GM19455 (cell line): ENCODE data around the gene CACNA2D1.

Experiments
- ATAC-seq: cut with Tn5 transposase; IDR thresholded peaks from one replicate; pipeline ENCODE4 v1.9.1; 2021; ENCODE audit not compliant: unreplicated experiment

Gene CACNA2D1

DNA sequence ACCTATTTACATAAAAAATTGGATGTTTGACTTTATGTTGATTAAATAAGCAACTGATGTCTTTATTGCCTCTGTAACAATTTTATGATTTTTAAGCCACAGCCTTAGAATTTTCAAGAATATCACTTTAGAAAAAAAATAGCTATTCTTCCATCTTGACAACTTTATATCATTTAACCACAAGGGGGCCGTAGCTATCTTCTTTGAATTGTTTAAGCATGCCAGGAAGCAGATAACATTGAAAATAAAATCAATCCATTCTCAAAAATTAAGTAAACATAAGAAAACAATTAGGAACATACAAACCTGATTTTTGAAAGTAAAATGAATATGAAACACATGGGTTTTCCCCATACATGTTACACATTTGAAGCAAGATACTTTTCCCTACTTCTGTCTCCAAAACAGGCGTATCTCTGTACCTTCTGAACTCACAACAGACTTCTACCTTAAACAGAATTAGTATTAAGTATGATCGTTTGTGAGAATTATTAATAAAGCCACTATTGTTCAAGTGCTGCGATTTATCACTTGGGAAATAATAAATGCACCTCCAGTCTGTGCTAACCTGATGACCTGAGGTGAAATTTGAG is 209.0 kb downstream of the CACNA2D1 start:
- no peak for ATAC-seq

DNA sequence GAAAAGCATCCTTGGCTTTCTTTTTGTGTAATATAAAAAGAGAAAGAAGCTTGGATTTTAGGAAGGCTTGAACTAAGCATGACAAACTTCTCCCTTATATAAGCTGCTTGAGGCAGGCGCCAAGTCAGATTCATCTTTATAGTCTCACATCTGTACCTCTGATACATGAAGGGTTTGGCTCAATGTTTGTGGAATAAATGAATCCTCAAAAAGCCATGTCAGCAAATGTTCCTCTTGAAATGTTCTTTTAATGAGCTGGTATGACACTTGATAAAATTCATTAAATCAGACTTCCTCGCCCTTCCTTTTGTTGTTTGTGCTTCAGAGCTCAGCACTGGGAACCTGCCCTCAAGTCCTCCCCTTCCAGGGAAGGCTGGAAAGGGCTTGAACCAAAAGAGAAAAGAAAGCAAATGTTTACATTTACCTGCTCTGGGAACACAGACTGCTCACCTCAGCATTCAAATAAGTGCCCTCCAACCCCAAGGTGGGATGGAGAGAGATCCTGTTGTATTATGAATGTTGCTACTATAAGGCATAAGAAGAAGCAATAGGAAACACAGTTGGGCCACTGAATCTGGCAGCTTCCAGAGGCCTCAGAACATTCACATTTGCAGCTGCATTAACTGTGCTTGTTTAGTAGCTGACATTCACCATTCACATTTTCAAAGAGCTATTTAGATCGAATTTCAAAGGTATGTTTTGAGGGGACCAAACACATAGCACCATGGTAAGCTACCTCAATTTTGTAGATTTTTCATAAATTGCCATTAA is 212.6 kb downstream of the CACNA2D1 start:
- ATAC-seq, result no peak

DNA sequence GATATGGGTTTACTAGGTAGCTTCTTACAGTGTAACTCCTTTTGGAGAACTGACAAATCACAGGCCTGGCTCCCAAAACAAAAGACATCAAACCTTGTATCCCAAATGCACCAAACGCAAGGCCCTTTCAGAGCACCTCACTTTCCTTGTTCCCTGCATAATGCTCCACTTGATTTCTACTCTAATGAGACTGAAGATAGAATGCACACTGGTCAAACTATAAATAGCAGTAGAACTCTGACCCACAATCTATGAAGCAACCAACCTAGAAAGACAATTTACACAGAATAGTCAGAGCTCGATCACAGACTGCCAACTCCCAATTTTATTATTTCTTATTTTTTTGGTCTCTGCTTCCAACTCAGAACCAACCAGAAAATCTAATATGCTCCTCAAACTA is 214.4 kb downstream of the CACNA2D1 start:
- no peak for ATAC-seq

- no peak for ATAC-seq
These were observed 217.4 kb downstream of the CACNA2D1 start for GRCh38 chr7:82226191-82226590.

GRCh38 chr7:82224529-82224928 is 219.0 kb downstream of the CACNA2D1 start:
- ATAC-seq, result no peak

- no peak for ATAC-seq
These were observed 220.0 kb downstream of the CACNA2D1 start for GRCh38 chr7:82223580-82223979.

GRCh38 chr7:82221152-82221674 is 222.4 kb downstream of the CACNA2D1 start:
- ATAC-seq, result no peak

- no peak for ATAC-seq
These were observed 231.1 kb downstream of the CACNA2D1 start for GRCh38 chr7:82212466-82212865.

- no peak for ATAC-seq
These were observed 232.2 kb downstream of the CACNA2D1 start for GRCh38 chr7:82211333-82211732.

DNA sequence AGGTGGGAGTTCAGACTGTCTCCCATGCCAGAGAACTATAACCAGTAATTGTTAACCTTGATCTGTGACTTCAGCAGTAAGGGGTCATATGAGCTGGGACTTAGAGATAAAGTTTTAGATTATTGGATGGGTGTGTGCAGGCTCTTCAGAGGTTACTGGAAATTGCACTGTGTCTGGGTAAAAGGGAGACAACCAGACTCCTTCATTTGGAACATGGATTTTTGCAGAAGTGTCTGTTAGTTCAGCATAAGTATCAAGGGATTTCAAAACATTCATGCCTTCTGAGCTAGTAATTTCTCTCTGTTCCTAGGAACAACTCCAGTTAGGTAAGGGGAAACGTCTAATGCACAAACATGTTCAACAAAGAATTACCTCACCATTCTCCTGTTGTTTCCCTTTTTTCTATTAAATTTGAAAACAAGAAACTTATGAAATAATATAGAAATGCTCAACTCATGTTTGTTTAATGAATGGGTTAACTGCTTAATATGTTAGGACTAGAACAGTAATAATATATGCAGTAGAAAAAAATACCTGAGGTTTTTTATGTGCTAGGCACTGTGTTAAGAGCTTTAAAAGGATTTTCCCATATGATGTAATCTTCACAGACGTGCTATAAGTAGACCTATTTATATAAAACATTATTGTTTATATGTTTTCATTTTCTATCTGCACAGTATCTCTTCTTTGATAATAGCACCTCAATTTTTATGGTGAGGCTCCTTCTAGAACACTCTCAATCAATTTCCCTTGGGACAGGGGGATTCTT is 233.0 kb downstream of the CACNA2D1 start:
- no peak for ATAC-seq

- no peak for ATAC-seq
These were observed 234.3 kb downstream of the CACNA2D1 start for GRCh38 chr7:82209179-82209747.

GRCh38 chr7:82204694-82205093 is 238.9 kb downstream of the CACNA2D1 start:
- no peak for ATAC-seq

GRCh38 chr7:82202965-82203364 is 240.6 kb downstream of the CACNA2D1 start:
- no peak for ATAC-seq

GRCh38 chr7:82202107-82202506 is 241.5 kb downstream of the CACNA2D1 start:
- ATAC-seq, result no peak

DNA sequence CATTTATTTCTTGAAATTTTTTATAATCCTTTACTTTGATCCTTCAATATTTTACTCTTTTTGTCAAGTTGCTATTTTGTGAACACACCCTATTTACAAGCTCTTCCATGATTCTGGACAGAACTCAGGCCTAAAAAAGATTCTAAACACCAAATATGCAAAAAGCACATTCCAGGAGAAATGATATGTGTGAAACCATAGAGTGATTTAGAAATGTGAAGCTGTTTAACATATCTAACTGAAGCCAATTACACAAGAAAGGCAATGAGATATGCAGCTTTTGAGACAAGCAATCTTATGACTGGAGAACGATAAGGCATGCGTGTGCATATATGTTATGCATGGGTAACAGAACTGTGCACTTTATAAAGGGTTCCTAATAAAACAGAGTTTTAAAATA is 243.0 kb downstream of the CACNA2D1 start:
- ATAC-seq, result no peak

GRCh38 chr7:82194016-82194643 is 249.4 kb downstream of the CACNA2D1 start:
- ATAC-seq, result no peak

DNA sequence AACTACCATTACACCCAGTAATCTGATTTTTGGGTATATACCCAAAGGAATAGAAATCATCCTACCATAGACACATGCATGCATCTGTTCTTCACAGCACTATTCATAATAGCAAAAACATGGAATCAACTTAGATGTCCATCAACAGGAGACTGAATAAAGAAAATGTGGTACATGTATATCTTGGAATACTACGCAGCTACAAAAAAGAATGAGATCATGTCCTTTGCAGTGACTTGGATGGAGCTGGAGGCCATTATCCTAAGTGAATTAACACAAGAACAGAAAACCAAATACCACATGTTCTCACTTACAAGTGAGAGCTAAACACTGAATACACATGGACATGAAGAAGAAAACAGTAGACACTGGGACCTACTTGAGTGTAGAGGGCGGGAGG is 254.9 kb downstream of the CACNA2D1 start:
- no peak for ATAC-seq

- ATAC-seq, result no peak
These were observed 258.1 kb downstream of the CACNA2D1 start for GRCh38 chr7:82185443-82185842.

GRCh38 chr7:82183634-82184033 is 259.9 kb downstream of the CACNA2D1 start:
- ATAC-seq, result no peak

DNA sequence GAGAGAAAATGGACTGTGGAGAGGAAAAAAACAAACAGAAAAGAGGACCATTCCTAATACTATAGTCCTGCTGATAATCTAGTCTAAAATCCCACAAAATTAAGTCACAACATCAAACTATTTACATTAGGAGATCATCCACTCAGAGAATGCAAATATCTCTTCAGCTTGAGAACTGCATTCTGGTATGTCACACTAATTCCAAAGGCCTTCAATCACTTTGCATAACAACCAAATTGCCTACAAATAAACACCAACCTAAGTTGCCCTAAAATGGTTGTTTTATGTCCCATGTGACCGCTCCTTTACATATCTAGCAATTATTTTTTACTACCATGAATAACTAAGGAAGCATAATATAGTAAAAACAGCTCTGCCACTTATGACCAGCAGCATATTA is 264.3 kb downstream of the CACNA2D1 start:
- ATAC-seq, result no peak

- no peak for ATAC-seq
These were observed 268.3 kb downstream of the CACNA2D1 start for GRCh38 chr7:82175319-82175718.
